ENCODE measurements around the gene FGFR3. TPM values are rescaled to one million over a fixed set of nuclear protein-coding genes. Genes with fewer than 3 reads are reported as not detected.

The FGFR3 gene
- total RNA-seq, 4 donors from 2014 or later: 1.3 to 3.5 (median 2.6) TPM

DNA sequence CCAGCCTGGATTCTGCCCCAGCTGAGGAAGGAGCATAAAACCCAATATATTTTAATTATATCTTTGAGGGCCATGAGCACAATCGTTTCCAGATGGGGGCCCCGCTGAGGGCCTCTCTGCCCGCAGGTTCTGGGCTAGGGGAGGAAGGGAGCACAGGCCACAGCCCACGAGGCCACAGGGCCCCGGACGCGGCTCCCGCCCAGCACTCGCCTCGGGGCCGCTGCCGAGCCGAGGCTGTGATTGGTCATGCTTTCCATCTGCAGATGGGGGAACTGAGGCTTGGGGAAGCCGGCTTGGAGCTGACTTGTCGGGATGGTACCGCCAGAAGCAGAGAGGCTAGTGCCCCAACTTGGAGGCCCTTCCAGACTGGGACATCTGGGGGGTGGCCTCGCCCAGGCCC is 37.8 kb upstream of the FGFR3 start:
- ATAC-seq (ENCODE audit: low FRiP score) (no peak), DNase-seq (ENCODE audit: low spot score) (no peak)
- TF ChIP-seq, protein P1, sequence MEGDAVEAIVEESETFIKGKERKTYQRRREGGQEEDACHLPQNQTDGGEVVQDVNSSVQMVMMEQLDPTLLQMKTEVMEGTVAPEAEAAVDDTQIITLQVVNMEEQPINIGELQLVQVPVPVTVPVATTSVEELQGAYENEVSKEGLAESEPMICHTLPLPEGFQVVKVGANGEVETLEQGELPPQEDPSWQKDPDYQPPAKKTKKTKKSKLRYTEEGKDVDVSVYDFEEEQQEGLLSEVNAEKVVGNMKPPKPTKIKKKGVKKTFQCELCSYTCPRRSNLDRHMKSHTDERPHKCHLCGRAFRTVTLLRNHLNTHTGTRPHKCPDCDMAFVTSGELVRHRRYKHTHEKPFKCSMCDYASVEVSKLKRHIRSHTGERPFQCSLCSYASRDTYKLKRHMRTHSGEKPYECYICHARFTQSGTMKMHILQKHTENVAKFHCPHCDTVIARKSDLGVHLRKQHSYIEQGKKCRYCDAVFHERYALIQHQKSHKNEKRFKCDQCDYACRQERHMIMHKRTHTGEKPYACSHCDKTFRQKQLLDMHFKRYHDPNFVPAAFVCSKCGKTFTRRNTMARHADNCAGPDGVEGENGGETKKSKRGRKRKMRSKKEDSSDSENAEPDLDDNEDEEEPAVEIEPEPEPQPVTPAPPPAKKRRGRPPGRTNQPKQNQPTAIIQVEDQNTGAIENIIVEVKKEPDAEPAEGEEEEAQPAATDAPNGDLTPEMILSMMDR (IDR thresholded peaks at IDR 0.05): no peak

DNA sequence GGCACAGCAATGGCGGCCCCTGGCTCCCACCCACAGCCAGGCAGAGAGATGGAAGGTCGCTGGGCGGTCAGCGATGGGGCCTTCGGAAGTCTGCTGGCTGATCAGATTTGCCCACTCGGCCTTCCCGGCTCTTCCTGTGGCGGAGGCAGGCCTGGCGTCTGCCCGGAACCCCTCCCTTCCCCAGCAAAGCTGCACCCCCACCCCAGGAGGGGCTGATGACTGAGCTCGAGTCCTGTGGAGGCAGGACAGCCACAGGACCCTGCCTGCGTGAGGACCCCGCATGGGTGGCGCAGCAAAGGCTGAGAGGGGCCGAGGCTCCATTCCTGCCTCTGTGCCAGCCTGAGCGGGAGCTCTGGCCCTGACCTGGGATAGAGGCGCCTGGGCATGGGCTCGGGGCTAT is 37.0 kb upstream of the FGFR3 start:
- no peak for ATAC-seq (ENCODE audit: low FRiP score)
- TF ChIP-seq, protein P1 (IDR thresholded peaks at IDR 0.05): no peak
- DNase-seq (ENCODE audit: low spot score): no peak

DNA sequence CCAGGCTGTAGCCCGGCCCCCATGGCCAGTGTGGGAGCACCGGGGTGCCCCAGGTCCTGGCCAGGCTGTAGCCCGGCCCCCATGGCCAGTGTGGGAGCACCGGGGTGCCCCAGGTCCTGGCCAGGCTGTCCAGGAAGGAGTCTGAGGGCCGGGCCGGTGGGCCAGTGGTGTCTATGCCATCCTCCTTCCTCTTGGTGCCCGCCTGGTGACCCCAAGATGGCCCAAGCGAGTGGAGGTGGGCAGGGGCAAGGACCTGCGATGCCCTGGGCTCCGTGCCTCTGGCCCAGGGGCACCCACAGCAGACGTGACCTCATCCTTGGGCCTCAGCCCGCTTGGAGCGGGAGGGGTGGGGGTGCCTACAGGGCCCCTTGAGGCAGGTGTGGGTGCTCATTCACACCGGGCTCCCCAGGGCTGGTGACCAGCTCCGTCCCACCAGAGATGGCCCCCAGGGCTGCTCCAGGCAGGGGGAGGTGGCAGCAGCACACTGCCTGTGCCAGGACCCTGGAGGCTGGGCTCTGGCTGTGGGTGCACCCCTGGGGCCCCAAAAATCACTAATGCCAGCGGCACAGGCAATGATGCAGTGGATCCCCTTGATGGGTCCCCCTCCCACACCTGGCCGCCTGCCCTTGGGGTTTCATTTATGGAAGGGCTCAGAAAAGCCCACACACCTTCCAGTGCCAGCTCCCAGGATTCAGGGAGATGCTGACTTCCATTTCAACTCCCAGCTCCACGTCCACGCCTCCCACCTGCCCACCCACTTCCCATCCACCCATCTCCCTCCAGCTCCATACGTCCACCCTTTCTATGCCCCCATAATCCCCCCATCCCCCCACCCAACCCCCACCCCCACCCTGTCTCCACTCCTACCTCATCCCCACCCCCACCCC is 36.0 kb upstream of the FGFR3 start:
- TF ChIP-seq, protein P1 (IDR thresholded peaks at IDR 0.05): no peak
- ATAC-seq (ENCODE audit: low FRiP score): no peak
- no peak for DNase-seq (ENCODE audit: low spot score)

DNA sequence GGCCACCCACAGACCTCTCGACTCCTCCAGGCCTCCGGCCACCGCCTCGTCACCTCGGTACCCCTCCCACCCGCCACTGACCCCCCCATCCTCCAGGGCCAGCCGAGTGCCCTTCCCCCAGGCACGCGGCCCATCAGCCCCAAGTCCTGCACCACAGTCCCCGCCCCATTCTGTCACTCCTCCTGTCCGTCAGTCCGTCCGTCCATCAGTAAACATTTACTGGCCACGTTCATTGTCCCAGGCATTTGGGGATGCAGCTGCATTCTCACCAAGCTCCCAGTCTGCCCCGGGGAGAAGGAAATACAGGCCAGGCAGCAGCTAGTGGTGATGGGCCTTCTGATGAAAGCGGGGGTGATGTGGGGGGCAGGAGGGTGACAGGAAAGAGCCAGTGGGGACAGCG is 35.3 kb upstream of the FGFR3 start:
- ATAC-seq (ENCODE audit: low FRiP score) (no peak), DNase-seq (ENCODE audit: low spot score) (no peak)
- TF ChIP-seq, protein P1 (IDR thresholded peaks at IDR 0.05): no peak

DNA sequence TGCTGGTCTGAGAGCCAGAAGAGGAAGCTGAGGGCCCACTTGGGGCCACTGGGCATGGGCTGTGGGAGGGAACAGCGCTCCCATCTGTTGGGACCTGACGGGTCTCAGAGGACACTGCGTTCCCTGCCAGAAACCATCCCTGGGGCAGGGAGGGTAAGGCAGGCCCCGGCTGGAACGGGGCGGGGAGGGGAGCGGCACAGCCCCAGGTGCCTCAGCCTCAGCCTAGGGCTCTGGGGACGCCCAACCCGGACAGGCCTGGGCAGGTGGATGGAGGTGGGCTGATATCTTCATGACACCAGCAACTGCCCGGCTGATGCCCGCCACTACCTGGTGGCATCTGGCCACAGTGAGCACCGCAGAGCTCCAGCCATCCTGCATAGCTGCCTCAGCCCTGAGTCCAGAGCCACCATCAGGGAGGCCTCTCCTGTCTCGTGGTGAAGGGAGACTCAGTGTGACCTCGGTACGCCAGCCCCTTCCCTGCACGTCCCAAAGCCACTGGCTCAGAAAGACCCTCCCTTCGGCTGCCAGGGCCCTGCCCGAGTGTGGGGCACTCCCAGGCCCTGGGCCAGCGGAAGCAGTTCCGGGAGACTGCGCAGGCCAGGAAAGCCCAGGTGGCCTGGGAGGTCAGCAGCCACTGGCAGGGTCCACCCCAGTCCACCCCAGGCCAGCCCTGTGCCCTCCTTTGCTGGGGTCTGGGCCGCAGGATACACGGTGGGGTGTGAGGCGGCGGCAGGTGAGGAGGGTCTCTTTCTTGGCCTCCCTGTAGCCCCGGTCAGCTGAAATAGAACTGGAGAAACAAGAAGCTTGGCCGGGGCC is 34.6 kb upstream of the FGFR3 start:
- no peak for ATAC-seq (ENCODE audit: low FRiP score)
- DNase-seq (ENCODE audit: low spot score): no peak
- TF ChIP-seq, protein P1 (IDR thresholded peaks at IDR 0.05): no peak

DNA sequence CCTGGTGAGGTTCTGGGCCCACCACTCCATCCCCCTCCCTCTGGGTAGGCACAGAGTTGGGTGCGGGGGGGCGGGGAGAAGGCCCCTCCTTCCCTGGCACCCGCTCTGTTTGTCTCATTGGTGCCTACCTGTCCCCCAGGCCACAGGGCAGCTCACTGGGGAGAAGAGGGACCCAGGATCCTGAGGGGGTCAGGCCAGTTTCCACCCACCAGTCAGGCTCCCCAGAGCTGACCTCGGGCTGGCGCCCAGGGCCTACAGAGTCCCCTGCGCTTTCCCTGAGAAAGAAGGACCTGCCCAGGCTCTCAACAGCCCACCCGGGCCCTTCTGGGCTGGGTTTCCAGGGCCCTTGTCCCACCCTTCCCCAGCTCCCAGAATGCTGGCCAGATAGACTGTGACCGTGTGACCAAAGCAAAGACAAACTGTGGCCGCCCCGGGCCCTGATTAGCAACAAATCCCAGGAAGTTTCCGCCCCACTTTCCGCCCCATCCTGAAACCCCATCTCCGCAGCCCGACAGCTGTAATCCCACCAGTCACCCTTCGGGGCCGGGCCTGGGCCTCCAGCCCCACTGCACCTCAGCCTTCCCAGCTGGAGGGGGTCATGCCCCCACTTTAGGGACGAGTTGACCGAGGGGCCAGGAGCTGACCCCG is 33.8 kb upstream of the FGFR3 start:
- ATAC-seq (ENCODE audit: low FRiP score) (no peak), DNase-seq (ENCODE audit: low spot score) (no peak)
- TF ChIP-seq, protein P1 (IDR thresholded peaks at IDR 0.05): no peak
